ENCODE results near the gene HAP1.
"Not testable (repeated sequence)": the region's sequence is repeated elsewhere in the genome, so short reads cannot be mapped to it uniquely, and the experiment has no call there.

The HAP1 gene

DNA sequence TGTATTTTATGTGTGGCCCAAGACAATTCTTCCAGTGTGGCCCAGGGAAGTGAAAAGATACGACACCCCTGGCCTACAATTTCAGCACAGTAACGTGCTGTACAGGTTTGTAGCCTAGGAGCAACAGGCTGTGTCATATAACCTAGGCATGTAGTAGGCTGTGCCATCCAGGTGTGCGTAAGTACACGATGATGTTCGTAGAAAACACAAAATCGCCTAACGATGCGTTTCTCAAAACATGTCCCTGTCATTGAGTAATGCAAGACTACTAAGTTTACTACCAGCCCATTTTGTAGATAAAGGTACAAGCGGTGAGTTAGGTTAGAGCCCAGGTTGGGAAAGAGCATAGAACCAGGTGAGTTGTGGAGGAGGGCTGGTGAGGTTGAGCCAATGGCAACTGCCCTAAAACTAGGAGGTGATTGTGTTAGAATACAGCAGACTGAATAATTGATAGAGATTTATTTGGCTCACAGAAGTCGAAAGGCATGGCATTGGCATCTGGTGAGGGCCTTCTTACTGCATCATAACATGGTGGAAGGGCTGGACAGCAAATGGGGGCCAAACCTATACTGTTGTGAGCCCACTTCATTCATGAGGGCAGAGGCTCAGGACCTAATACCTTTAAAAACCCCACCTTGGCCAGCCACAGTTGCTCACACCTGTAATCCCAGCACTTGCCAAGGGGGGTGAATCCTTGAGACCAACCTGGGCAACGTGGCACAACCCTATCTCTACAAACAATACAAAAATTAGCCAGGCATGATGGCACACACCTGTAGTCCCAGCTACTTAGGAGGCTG is 41.5 kb downstream of the HAP1 start:
- in situ Hi-C loops (cut with HindIII; ENCODE audit: low sequenced_read_pairs): no loop called here

- in situ Hi-C loops (cut with HindIII; ENCODE audit: low sequenced_read_pairs): no loop called here
Observed at GRCh38 chr17:41691031-41691777, 43.2 kb downstream of the HAP1 start.

DNA sequence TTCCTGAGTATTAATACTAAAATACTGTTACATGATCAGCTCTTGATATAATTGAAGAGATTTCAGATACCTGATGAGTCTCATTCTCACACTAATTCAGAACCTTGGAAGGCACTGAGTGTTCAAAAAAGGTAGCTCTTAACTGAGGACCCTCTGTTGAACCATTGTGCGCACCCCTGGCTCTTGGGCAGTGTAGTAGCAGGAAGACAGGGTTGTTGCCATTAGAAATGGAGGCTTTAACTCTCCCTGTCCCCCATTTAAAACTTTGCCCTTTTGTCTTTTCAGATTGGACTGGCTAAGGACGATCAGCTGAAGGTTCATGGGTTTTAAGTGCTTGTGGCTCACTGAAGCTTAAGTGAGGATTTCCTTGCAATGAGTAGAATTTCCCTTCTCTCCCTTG is 43.9 kb downstream of the HAP1 start:
- in situ Hi-C loops (cut with HindIII; ENCODE audit: low sequenced_read_pairs): no loop called here

DNA sequence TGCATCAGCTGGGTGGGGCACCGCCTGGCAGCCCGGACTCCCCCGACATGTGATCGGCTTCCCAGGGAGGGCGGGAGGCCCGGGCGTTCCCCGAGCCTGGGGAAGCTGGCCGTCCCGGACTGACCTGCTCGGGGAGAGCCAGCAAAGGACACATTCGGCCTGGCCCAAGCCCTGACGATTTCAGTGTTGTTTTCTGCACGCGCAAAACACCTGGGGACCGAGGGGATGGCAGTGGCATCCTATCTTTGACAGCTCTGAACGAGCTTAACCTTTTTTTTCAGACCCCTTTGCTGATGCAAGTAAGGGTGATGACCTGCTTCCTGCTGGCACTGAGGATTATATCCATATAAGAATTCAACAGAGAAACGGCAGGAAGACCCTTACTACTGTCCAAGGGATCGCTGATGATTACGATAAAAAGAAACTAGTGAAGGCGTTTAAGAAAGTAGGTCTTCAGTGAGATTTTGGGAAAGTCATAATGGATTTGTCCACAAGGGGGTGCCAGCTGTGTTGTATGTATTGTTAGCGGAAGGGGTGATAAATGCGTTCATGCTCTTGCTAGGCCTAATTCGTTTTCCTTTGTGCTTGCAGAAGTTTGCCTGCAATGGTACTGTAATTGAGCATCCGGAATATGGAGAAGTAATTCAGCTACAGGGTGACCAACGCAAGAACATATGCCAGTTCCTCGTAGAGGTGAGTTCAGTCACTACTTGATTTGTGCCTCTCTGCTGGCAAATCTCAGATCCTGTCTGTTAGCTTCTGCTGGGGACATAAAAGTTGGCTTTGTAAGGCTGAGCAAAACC is 44.7 kb downstream of the HAP1 start:
- in situ Hi-C loops (cut with HindIII; ENCODE audit: low sequenced_read_pairs): no loop called here

DNA sequence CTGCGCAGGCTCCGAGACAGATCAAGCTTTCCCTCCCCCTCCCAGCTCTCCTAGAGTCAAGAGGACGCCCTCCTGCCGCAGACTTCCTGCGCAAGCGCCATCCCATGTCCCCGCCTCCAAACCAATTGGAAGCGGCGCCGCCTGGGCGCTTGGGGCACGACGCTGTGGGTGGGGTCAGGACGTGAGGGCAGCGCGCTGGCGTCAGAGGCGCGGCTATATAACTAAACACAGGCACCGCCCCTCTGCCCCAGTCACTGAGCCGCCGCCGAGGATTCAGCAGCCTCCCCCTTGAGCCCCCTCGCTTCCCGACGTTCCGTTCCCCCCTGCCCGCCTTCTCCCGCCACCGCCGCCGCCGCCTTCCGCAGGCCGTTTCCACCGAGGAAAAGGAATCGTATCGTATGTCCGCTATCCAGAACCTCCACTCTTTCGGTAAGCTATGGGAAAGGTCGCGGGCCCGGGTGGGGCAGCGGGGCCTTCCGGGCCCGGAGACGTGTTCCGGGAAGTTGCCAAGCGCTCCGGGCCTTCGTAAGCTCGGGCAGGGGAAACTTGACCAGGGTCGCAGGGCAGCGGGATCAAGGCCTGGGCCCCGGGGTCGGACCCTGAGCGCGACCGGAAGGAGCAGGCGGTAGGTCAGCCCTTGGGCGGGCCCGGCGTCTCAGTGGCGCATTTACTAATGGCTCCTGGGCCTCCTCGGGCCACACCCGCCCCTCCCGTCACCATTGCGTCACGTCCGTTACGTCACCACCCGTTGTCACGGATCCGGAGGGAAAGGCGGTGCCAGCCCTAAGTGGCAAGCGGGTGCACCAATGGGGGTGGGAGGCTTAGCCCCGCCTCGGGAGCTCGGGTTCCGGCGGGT is 45.6 kb downstream of the HAP1 start, which contains the start of gene EIF1:
Gene EIF1 (plus strand): TSS at position 245 of the 856 bp plus-strand sequence. CDS start 154 bp downstream, at position 399.
- in situ Hi-C loops (cut with HindIII; ENCODE audit: low sequenced_read_pairs): no loop called here

GRCh38 chr17:41687828-41688640 is 46.4 kb downstream of the HAP1 start:
- in situ Hi-C loops (cut with HindIII; ENCODE audit: low sequenced_read_pairs): no loop called here

DNA sequence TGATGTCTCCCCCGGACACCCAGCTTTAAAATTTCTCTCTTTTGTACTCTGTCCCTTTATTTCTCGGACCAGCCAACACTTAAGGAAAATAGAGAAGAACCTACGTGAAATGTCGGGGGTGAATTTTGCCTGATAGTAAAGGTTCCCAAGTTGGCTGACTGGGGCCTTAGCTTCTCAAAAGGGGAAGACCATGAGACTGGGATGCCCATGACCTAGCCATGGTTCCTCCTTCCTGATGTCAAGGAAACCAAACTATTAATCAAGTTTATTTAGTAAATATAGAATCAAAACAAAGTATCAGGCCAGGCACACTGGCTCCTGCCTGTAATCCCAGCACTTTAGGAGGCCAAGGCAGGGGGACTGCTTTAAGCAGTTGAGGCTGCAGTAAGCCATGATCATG is 48.2 kb downstream of the HAP1 start:
- in situ Hi-C loops (cut with HindIII; ENCODE audit: low sequenced_read_pairs): no loop called here

- in situ Hi-C loops (cut with HindIII; ENCODE audit: low sequenced_read_pairs): not testable (repeated sequence)
Observed at GRCh38 chr17:41685753-41686152, 48.7 kb downstream of the HAP1 start.

DNA sequence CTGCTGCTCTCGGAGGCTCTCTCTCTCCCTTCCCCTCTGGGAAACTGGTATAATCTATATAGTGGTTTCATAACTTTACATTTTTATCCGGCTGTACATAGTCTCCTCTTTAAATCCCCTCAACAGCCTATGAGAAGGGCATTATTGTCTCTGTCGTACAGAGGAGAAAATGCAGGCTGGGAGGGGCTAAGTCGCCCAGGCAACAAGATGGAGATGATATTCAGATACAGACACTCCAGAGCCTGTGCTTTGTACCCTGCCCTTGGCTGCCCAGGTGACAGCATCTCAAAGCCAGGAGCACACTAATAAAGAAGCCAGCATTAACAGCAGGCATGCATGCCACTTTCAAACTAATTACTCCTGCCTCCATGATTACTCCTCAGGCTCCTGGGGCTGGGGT is 50.4 kb downstream of the HAP1 start:
- in situ Hi-C loops (cut with HindIII; ENCODE audit: low sequenced_read_pairs): no loop called here

GRCh38 chr17:41683441-41684007 is 50.9 kb downstream of the HAP1 start:
- in situ Hi-C loops (cut with HindIII; ENCODE audit: low sequenced_read_pairs): no loop called here

- in situ Hi-C loops (cut with HindIII; ENCODE audit: low sequenced_read_pairs): no loop called here
Observed at GRCh38 chr17:41682631-41683030, 51.8 kb downstream of the HAP1 start.

DNA sequence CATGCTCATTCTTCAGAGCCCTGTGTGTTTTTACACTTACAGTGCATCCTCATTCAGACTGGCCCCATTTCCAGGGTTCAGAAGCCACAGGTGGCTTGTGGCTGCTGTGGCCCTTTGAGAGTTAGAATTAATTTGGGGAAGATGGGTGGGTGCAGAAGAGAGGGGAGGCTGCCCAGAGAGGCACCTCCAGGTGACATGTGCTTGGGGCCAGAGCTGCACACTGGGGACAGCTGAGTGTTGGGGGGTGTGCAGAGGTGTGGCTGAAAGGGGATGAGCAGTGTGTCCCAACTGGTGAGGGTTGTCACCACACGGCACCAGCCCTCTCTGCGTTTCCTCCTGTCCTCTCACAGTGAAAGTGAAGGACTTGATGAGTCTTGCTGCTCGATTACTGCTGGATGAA is 52.7 kb downstream of the HAP1 start:
- in situ Hi-C loops (cut with HindIII; ENCODE audit: low sequenced_read_pairs): no loop called here

GRCh38 chr17:41680426-41681040 is 53.9 kb downstream of the HAP1 start:
- in situ Hi-C loops (cut with HindIII; ENCODE audit: low sequenced_read_pairs): no loop called here

DNA sequence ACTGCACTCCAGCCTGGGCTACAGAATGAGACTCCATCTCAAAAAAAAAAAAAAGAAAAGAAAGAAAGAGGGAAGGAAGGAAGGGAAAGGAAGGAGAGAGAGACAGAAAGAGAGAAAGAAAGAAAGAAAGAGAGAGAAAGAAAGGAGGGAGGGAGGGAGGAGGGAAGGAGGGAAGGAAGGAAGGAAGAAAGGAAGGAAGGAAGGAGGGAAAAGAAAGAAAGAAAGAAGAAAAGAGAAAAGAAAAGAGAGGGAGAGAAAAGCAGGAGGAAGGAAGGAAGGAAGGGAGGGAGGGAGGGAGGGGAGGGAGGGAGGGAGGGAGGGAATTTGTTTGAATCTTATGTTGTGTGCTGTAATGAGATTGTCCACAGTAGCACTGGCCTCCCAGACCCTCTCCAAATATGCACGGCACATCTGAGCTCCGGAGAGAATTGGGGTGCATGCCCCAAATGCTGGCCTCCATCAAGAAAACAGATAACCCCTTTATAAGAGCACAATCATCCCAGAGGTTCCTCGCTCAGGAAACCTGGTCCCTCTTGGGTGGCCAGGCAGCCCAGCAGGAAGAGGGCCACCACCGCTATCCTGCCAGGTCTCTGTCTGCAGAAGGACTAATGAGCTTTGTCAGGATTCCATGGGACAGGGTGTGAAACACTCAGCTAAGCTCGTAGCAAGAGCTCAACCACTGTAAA is 54.6 kb downstream of the HAP1 start:
- in situ Hi-C loops (cut with HindIII; ENCODE audit: low sequenced_read_pairs): no loop called here

DNA sequence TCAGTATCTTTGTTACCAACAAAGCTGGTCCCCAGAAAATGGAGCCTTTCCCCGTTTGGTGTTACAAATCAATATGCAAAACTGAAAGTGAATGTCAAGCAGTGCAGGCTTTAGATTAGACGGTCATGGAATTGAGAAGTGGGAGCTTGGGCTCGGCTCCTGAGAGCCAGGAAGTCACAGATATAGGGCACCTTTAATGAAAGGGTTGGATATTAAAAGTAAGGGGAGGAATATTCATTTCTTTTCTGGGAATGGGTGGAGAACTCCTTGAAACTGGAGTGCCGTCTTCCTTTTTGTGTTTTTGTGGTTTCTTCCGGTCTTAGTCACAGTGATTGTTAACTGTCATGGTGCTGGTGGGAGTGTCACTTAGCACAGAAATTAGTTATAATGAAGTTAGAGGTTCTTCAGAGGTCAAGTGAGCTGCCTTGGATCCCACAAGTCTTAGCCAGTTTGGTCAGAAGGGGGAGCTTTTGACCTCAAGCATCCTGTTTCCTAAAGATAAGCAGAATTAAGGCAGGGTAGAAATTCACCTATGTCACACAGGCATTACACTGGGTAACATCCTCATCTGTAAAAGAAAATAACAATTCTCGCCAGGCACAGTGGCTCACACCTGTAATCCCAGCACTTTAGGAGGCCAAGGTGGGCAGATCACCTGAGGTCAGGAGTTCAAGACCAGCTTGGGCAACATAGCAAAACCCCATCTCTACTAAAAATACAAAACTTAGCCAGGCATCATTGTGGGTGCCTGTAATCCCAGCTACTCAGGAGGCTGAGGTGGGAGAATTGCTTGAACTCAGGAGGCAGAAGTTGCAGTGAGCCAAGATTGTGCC is 55.3 kb downstream of the HAP1 start:
- in situ Hi-C loops (cut with HindIII; ENCODE audit: low sequenced_read_pairs): no loop called here

DNA sequence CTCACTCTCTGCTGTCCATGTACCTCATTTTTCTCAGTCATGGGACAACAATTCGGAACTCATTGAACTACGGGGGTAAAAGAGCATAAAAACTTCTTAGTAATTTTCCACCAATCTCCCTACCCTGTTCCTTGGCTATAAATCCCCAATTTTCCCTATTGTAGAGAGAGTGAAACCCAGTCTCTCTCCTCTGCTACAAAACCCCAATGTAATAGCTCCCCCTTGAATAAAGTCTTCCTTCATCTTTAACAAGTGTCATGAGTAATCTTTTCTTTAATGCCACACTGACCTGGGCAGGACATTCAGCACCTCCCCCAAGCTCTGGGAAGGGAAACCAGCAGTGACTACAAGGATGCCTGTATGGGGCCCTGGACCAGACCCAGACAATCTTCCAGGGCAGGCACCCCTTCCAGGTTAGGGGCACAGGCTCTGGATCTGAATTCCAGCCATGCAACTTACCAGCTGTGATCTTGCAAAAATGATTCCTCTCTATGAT is 56.0 kb downstream of the HAP1 start:
- in situ Hi-C loops (cut with HindIII; ENCODE audit: low sequenced_read_pairs): no loop called here

GRCh38 chr17:41676058-41676419 is 58.4 kb downstream of the HAP1 start:
- in situ Hi-C loops (cut with HindIII; ENCODE audit: low sequenced_read_pairs): no loop called here

Measured in endothelial cell of hepatic sinusoid (primary cell).